GM19372 (cell line): ENCODE results near the gene NUP107.
A peak's percentile ranks its signal among the peaks of the same experiment; 100 is the strongest.

ENCODE experiments used
- ATAC-seq: cut with Tn5 transposase; IDR thresholded peaks from one replicate; pipeline ENCODE4 v1.9.1; 2021; ENCODE audit warnings: mild to moderate bottlenecking, low read depth, moderate library complexity; ENCODE audit not compliant: unreplicated experiment

NUP107 gene

GRCh38 chr12:68771223-68771925, 84.6 kb downstream of the NUP107 start:
- no peak for ATAC-seq

- ATAC-seq, result no peak
Measured at GRCh38 chr12:68772714-68773113, 85.9 kb downstream of the NUP107 start.

GRCh38 chr12:68773582-68773981, 86.8 kb downstream of the NUP107 start:
- no peak for ATAC-seq

- ATAC-seq, result no peak
Measured at GRCh38 chr12:68775121-68775630, 88.4 kb downstream of the NUP107 start.

GRCh38 chr12:68776976-68777610, 90.3 kb downstream of the NUP107 start:
- ATAC-seq, result no peak

GRCh38 chr12:68779280-68779679, 92.5 kb downstream of the NUP107 start:
- no peak for ATAC-seq

GRCh38 chr12:68780731-68781130, 94.0 kb downstream of the NUP107 start:
- no peak for ATAC-seq

- no peak for ATAC-seq
Measured at GRCh38 chr12:68781728-68782127, 95.0 kb downstream of the NUP107 start.

- no peak for ATAC-seq
Measured at GRCh38 chr12:68784015-68784414, 97.2 kb downstream of the NUP107 start.

- ATAC-seq, result no peak
Measured at GRCh38 chr12:68785358-68785757, 98.6 kb downstream of the NUP107 start.

- no peak for ATAC-seq
Measured at GRCh38 chr12:68785823-68786222, 99.0 kb downstream of the NUP107 start.

- no peak for ATAC-seq
Measured at GRCh38 chr12:68786929-68787328, 100.2 kb downstream of the NUP107 start.

- no peak for ATAC-seq
Measured at GRCh38 chr12:68788554-68789143, 101.9 kb downstream of the NUP107 start.

- ATAC-seq, result no peak
Measured at GRCh38 chr12:68789144-68789878, 102.5 kb downstream of the NUP107 start.

GRCh38 chr12:68790081-68790951, 103.5 kb downstream of the NUP107 start:
- no peak for ATAC-seq

GRCh38 chr12:68790952-68791234, 104.1 kb downstream of the NUP107 start:
- no peak for ATAC-seq

- ATAC-seq, result no peak
Measured at GRCh38 chr12:68791897-68792481, 105.2 kb downstream of the NUP107 start.

GRCh38 chr12:68792952-68793351, 106.2 kb downstream of the NUP107 start:
- peak; percentile 96 for ATAC-seq

- ATAC-seq, result no peak
Measured at GRCh38 chr12:68793436-68793835, 106.7 kb downstream of the NUP107 start.
